IPS-NIHi11 (cell line): ENCODE results near the gene ZNF672.
"Not testable (repeated sequence)": the region's sequence is repeated elsewhere in the genome, so short reads cannot be mapped to it uniquely, and the experiment has no call there.

ENCODE experiments used
- DNase-seq: peaks from one replicate; pipeline ENCODE4 v3.0.0; 2012; ENCODE audit warnings: mixed read lengths, low spot score

Gene ZNF672

DNA sequence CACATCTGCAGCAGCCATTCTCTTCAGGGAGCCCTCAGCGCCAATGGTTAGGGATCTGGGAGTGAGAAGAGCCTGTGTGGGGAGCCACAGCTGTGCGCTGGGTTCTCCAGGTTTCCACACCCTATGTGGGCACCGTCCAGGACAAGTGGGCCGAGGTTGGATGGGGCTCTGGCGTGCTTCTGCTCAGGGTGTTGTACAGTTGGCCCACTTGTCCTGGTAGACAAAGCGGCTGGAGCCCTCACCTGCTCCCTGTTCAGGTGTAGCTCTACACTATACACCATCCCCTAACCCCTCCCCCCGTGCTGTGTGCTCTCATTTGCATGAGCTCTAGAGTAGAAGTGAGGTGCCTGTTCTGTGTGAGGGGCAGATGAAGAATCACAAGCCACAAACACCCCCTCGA is 24.5 kb upstream of the ZNF672 start:
- DNase-seq: no peak

GRCh38 chr1:248814351-248814750 is 23.7 kb upstream of the ZNF672 start:
- no peak for DNase-seq

DNA sequence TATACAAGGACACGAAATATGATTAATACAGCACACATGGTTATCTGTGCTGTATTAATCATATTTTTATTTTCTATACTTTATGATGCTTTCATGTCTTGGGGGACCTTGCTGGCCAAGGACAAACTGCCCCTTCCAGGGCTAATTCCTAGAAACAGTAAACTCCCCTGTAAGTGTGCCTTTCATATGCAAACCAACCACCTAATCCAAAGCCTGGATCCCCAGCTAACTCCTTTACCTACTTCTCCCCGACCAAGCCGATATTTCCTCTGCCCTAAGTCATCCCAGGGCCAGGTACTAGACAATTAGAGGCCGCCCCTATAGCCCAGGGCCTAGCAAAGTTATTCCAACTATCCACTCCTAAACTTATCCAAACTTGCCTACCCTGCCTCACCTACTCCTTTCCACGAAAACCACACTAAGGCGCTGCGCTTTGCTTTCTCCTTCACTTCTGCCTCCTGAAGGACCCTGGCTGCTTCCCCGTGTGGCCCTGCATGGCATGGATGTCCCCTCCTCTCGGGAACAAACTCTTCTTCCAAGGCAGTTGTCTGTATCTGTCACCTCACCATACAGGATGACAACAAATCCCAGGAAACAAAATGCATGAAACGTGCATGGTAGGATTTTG is 22.5 kb upstream of the ZNF672 start:
- no peak for DNase-seq

- DNase-seq: no peak
Observed at GRCh38 chr1:248816042-248816851, 21.8 kb upstream of the ZNF672 start.

- no peak for DNase-seq
Observed at GRCh38 chr1:248817065-248817464, 21.0 kb upstream of the ZNF672 start.

- no peak for DNase-seq
Observed at GRCh38 chr1:248818505-248819374, 19.3 kb upstream of the ZNF672 start.

DNA sequence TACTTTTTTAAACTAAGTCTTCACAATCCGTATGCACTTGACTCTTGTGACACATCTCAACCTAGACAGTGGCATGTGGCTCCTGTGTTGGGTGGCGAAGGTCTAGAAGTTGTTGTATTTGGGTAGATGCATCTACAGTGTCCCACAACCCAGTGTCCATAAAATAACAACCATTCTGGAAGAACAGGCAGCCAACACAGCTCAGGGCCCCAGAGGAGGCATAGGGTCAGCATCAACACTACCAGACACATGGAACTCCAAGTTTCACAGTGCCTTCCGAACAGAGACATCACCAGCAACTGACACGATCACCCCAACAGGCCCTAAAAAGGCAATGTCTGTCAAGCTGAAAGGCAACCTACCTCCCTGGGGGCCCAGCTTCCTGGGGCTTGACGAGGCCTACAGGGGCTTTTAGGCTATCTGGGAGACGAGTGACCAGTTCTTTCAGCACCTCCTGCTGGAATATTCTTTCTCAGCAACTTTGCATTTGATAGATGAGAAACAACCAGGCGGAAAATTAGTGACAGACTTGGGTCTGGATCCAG is 17.9 kb upstream of the ZNF672 start:
- no peak for DNase-seq

- DNase-seq: no peak
Observed at GRCh38 chr1:248821101-248821500, 16.9 kb upstream of the ZNF672 start.

DNA sequence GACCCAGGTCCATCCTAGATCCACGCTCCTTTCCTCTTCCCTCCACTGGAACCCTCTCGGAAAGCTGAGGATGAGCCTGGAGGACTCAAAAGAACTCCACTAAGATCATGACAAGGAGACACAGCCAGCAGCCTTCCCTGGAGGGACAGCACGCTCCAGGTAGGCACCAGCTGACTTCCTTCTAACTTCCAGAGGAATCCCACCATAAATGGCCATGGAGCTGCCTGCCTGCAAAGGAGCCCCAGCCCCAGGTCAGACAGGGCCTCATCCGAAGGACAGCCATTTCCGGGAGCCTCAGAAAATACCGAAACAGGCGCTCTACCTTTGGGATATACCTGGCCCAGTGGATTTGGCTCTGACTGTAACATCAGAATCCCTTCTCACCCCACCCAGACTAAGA is 16.4 kb upstream of the ZNF672 start:
- DNase-seq: no peak

GRCh38 chr1:248822148-248823032 is 15.6 kb upstream of the ZNF672 start:
- no peak for DNase-seq

DNA sequence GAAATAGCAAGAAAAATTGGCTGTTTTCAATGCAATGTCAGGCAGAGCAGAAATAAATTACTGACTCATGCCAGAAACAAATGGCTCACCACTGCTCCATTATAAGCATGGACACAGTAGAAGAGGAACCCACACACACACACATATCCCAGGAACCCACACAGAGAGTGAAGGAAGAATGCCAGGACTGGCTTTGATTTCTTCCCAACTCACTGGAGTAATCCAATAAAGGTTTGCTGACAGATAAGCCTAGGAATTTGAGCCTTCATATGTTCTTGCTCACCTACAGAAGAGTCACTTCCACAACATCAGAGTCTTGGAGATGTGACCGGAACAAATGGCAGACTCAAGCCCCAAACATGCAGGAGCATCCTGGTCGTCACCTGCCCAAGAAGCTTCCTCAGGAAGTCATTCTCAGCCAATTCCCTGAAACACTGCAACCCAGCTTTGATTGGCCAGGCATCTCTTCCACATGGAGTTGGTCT is 14.5 kb upstream of the ZNF672 start:
- DNase-seq: no peak

- DNase-seq: no peak
Observed at GRCh38 chr1:248824301-248824700, 13.7 kb upstream of the ZNF672 start.

GRCh38 chr1:248824701-248825100 is 13.3 kb upstream of the ZNF672 start:
- DNase-seq: no peak

DNA sequence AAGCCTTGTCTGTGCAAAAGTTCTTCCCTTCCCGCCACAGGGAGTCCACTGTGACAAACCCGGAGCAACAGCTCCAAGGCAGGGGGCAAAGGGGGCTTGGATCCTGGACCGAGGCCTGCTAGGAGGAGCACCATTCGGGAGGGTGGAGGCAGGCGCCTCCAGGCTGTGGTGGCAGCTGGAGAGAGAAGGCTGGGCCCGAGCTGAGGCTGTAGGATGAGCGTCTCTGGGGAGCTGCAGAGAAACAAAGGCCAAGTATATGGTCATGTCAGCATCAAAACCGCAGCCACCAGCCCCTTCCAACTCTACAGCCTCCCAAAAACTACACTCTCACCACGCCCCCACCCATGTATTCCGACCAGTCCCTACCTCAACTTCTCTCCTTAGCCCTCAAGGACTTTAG is 12.9 kb upstream of the ZNF672 start:
- DNase-seq: no peak

DNA sequence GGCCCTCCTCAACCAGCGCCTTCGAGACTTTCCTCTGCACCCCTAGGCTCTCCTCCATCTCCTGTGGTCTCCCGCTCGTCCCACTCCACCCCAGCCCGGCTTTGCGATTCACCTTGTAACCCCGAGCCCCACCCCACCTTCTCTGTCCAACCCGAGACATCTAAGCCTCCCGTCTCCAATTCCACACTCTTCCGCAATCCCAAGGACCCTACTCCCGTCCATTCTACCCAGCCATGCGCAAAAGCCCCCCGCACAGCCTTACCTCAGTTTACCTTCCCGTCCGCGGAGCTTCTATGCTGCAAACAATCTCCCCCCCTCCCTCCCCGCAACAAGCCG is 12.5 kb upstream of the ZNF672 start:
- DNase-seq: no peak

GRCh38 chr1:248825909-248826760 is 11.9 kb upstream of the ZNF672 start, which contains the start of gene SH3BP5L:
TSS of gene SH3BP5L (minus strand) at chr1:248825915. CDS start at chr1:248824935, 980 bp downstream.
- DNase-seq: peak; percentile 100

GRCh38 chr1:248828845-248829244 is 9.2 kb upstream of the ZNF672 start:
- no peak for DNase-seq

GRCh38 chr1:248830718-248831017 is 7.4 kb upstream of the ZNF672 start:
- not testable (repeated sequence) for DNase-seq

DNA sequence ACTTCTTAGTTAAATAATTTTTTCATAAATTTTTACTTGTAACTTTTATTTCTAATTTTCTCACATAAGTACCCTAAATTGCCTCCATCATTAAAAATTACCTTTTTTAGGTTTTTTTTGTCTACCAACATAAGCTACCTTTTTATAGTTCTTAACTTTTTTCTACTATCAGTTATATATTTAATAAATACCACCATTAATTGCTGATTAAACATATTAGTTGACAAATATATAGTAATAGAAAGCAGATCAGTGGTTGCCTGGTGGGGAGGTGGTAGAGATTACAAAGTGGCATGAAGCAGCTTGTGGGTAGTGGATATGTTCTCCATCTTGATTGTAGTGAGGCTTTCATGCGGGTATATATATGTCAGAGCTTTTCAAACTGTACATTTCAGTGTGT is 6.2 kb upstream of the ZNF672 start:
- DNase-seq: no peak

DNA sequence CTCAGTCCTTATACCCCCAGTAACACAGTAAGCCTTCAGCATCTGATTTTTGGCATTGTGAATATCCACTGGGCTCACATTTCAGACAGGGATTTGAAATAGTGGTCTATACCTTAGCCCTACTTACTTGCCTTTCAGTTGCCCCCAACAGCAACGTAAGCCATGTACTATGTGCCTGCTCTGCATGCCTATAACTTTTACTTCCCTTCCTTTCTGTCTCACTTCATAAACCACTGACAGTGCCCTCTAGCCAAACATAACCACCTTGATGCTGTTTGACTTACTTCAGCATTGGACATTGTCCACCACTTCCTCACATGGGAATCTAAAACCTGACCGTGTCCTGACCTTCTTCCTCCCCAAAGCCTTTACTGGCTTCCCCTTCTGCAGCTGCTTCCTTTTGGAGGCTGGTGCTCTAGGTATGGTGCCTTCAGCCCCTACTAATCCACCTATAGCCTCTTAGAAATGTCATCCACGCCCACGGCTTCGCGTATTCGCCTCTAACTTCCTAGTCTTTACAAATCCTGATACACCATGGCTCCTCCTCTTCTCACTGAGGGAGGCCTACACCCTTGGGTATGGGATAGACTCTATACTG is 3.6 kb upstream of the ZNF672 start:
- no peak for DNase-seq
